ES-I3 (cell line): ENCODE measurements around the gene CD44.

ENCODE experiments used
- H3K36me3 ChIP-seq: 2 replicates; pipeline ENCODE4 v1.6.1; 2013; ENCODE audit warnings: mild to moderate bottlenecking, low read length, control low read depth, moderate library complexity; ENCODE audit not compliant: insufficient read depth
- H3K4me1 ChIP-seq: 2 replicates; pipeline ENCODE4 v1.6.1; 2013; ENCODE audit warnings: mild to moderate bottlenecking, control low read depth, low read length; ENCODE audit not compliant: insufficient read depth
- H3K9ac ChIP-seq: 2 replicates; pipeline ENCODE4 v1.6.1; 2013; ENCODE audit warnings: low read depth, mild to moderate bottlenecking, low read length, moderate library complexity
- H3K9me3 ChIP-seq: 2 replicates; pipeline ENCODE4 v1.6.1; 2013; ENCODE audit warnings: mild to moderate bottlenecking, low read length, moderate library complexity; ENCODE audit not compliant: control insufficient read depth, insufficient read depth

CD44 gene

DNA sequence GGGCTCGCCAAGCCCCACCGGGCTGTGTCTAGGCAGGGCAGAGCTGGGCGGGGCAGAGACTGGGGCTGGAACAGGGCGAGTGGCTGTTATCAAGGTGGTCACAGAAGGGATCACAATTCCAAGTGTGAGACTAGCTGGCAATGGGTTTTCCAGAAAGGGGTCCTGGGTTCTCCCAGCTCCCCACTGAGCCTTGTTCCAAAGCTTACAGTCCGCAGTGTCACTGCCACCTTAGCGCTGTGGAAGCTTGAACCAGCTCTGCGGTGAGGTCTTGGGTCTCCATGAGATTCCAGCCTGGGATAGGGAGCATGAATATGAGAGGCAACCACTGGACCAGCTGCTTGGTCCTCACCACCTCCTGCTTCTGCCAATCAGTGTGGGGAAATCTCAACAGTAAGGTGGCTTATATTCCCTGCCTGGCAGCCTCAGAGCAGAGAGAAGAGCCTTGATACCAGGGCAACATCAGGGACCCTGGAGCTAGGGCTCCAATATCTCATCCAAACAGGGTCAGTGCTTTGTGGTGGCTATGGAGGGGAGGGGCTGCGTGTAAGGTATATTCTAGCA lies 831 bp downstream of the CD44 start:
- no peaks in the 10 kb centered on the region for H3K9me3 ChIP-seq
- H3K9ac ChIP-seq: peak overlapping the region; percentile 85
- H3K4me1 ChIP-seq: peaks cover 9% of the 10 kb centered on the region; the same call in 1 of the 2 replicates

GRCh38 chr11:35141071-35141470 lies 2.1 kb downstream of the CD44 start:
- Histone ChIP-seq H3K9me3 (no peaks in the 10 kb centered on the region), H3K9ac (no peak overlapping the region; the same call in 1 of the 2 replicates), H3K36me3 (no peaks in the 10 kb centered on the region), H3K4me1 (peaks cover 14% of the 10 kb centered on the region; the same call in 1 of the 2 replicates)

More for the DNA sequence above, 831 bp downstream of the CD44 start:
- no peaks in the 10 kb centered on the region for H3K36me3 ChIP-seq

DNA sequence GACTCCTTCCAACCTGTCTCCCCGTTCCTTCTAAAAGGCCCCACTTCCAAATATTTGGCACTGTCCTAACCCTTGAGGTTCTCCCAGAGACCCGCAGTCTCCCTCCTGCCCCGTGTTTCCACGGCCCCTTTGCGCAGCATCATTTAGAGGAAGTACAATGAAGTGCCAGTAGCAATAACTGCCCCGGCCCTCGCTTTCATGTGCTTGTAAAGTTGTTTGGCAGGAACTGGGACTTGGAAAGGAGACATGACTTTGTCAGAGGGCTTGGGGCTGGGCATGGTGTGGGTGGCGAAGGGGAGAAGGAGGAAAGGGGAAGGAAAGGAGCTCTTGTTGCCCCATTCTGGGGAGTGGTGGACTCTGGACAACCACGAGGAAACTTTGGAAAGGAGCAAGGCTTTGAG lies 2.6 kb downstream of the CD44 start:
- Histone ChIP-seq H3K9me3 (no peaks in the 10 kb centered on the region), H3K9ac (no peak overlapping the region), H3K36me3 (no peaks in the 10 kb centered on the region), H3K4me1 (peaks cover 18% of the 10 kb centered on the region)

DNA sequence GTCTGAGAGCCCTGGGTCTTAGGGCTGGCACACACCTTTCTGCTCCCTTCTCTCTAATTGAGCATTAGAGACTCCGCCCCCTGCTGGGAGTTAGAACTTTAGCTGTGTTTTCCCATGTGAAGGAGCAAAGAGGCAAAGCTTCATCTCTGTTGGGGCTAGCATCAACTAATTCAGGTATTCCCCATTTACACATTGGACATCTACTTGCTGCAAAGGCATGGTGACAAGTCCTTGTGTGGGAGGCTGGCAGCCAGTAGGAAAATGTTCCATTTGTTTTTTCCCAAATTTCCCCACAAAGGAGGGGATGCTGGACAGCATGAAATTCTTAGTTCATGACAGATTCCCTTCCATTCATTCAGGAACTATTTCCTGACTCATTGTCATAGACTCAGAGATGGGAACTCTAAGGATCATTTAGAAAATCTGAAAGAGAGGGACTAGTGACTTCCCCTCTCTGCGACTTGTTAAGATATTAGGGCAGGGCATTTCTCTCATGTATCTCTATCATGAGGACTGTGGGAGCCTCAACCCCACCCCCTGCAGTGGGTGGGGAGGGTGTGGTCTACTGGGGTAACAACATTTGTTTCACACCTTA lies 3.6 kb downstream of the CD44 start:
- Histone ChIP-seq H3K9me3 (no peaks in the 10 kb centered on the region), H3K4me1 (peaks cover 25% of the 10 kb centered on the region), H3K36me3 (no peaks in the 10 kb centered on the region), H3K9ac (no peak overlapping the region)

DNA sequence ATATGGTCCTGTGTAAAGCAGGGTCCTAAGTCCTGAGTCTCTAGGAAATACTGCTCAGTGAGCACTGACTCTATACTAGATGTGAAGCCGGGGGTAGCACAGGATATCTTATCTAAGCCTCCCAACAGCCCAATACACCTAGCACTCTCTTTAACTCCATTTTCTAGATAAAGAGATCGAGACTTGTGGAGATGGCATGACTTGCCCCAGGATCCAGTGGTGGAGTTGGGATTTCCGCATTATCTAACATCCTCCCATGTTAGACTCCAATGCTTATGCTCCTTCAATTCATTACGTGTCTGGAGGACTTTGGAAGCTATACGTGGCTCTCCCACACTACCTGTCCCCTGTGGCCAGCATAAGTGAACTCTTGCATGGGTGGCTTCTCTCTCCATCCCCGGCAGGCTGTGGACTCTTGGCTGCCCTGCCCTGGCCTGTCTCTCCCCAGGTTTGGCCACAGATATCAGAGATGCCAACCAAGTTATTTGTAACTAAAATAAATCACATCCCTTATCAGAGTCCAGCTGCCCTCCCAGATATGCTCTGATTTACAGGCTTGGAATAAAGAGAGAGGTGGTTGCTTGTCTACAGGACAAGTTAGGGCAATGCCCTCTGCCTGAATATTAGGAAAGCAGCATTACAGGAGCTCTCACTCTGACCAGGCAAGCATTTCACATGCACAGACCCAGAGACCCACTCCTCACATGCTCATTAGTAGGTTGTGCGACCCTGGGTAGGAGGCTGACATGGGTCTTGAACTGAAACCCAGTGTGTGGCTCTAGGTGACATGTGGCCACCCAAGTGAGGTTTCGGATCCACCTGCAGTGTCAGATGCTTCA lies 4.5 kb downstream of the CD44 start:
- Histone ChIP-seq H3K9ac (no peak overlapping the region), H3K4me1 (peaks cover 31% of the 10 kb centered on the region), H3K36me3 (no peaks in the 10 kb centered on the region), H3K9me3 (no peaks in the 10 kb centered on the region)

DNA sequence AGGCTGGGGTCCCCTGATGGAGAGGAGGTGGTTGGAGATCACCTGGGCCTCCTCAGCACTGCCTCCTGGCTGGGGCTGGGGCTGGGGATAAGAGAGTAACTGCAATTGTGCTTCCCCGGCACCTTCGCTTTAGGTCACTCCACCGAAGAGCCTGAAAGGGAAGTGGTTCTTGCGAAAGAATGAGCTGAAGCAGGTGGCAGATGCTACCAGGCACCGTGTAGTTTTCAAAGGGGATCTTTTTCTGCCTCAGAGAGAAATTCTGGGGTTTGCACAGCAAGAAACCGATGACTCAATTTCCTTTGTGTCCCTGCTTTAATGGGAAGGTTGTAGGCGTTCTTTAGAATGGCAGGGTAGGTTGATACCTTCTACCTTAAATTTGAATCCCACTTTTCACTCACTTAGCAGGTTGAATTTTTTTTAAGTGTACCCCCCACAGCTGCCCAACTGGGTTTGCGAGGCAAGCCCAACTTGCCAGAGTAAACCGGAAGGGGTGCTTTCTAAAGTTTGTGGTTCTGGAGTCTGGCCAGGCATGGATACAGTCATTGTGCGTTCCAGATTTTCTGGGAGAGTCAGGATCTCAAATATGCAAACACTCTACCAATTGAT lies 5.3 kb downstream of the CD44 start:
- no peaks in the 10 kb centered on the region for H3K9me3 ChIP-seq
- H3K9ac ChIP-seq: no peak overlapping the region
- H3K36me3 ChIP-seq: no peaks in the 10 kb centered on the region
- peaks cover 32% of the 10 kb centered on the region for H3K4me1 ChIP-seq

DNA sequence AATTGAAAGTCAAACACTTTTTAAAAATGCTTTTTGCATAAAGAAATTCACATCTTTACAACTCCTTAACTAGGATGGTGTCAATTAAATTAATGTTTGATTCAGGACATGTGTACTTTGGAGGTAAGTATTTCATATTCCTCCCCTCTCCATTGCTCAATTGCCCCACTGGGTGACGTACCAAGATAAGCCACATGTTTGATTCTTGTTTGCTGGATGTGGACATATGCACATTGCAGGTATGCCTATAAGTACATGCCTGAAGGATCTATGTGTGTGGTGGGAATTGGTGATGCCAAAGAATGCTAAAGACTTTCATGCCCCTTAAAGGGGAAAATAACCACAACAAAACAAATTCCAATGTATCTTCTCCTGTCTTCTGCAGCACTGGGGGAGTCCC lies 5.8 kb downstream of the CD44 start:
- Histone ChIP-seq H3K36me3 (no peaks in the 10 kb centered on the region), H3K9me3 (no peaks in the 10 kb centered on the region), H3K9ac (no peak overlapping the region), H3K4me1 (peaks cover 32% of the 10 kb centered on the region)

GRCh38 chr11:35145271-35145670 lies 6.3 kb downstream of the CD44 start:
- H3K9me3 ChIP-seq: no peaks in the 10 kb centered on the region
- no peak overlapping the region for H3K9ac ChIP-seq
- H3K36me3 ChIP-seq: no peaks in the 10 kb centered on the region
- peaks cover 32% of the 10 kb centered on the region for H3K4me1 ChIP-seq

DNA sequence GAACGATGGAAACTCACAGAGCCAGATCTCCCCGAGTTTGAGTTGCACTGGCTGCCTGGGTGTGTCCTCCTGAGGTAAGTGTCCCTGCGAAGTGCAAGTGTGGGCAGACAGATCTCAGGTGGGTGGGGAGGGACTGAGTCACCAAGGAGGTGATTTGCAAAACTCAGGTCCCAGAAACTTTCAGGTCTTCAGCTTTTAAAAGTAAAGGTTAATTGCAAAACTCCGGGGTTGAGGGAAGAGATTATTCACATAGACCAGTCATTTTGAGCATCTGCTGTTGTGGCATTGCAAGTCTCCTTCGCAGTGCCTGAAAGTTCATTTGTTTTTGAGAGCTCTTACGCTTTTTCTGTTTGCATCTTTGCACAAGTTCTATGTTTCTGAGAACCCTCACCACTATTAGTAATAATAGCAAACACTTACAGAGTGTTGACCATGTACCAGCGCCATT lies 7.1 kb downstream of the CD44 start:
- H3K9ac ChIP-seq: no peak overlapping the region
- no peaks in the 10 kb centered on the region for H3K9me3 ChIP-seq
- peaks cover 34% of the 10 kb centered on the region for H3K4me1 ChIP-seq
- H3K36me3 ChIP-seq: no peaks in the 10 kb centered on the region

- H3K36me3 ChIP-seq: no peaks in the 10 kb centered on the region
- H3K9me3 ChIP-seq: no peaks in the 10 kb centered on the region
- peaks cover 40% of the 10 kb centered on the region for H3K4me1 ChIP-seq
- H3K9ac ChIP-seq: no peak overlapping the region
Observed at GRCh38 chr11:35146711-35147110, 7.7 kb downstream of the CD44 start.

DNA sequence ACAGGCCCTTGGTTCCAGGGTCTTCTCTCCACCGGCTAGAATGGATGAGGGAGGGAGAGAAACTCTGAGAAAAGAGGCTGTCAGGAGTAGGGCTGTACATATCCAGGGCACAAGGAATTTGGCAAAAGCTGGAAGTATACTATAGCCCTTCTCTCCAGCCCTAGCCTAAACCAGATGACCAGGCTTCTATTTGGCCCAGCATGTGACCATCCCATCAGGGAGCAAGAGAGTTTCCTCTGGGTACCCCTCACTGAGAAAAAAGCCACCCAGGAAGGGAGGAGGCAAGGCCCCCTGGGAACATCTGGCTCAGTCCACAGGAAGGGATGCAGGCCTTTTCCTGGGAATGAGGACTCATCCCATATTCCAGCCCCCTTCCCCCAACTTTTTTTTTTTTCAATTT lies 8.3 kb downstream of the CD44 start:
- no peaks in the 10 kb centered on the region for H3K9me3 ChIP-seq
- no peak overlapping the region for H3K9ac ChIP-seq
- peaks cover 45% of the 10 kb centered on the region for H3K4me1 ChIP-seq
- no peaks in the 10 kb centered on the region for H3K36me3 ChIP-seq

- no peak overlapping the region for H3K9ac ChIP-seq
- H3K4me1 ChIP-seq: peaks cover 45% of the 10 kb centered on the region
- H3K9me3 ChIP-seq: no peaks in the 10 kb centered on the region
- H3K36me3 ChIP-seq: no peaks in the 10 kb centered on the region
Observed at GRCh38 chr11:35148163-35148837, 9.3 kb downstream of the CD44 start.

- H3K9me3 ChIP-seq: no peaks in the 10 kb centered on the region
- peaks cover 35% of the 10 kb centered on the region for H3K4me1 ChIP-seq
- no peaks in the 10 kb centered on the region for H3K36me3 ChIP-seq
- no peak overlapping the region for H3K9ac ChIP-seq
Observed at GRCh38 chr11:35150454-35150853, 11.5 kb downstream of the CD44 start.

GRCh38 chr11:35151241-35151640 lies 12.3 kb downstream of the CD44 start:
- Histone ChIP-seq H3K9ac (no peak overlapping the region), H3K9me3 (no peaks in the 10 kb centered on the region), H3K36me3 (no peaks in the 10 kb centered on the region), H3K4me1 (peaks cover 34% of the 10 kb centered on the region)
